ENCODE results near the gene BMPR1B. TPM values are rescaled to one million over a fixed set of nuclear protein-coding genes. Genes with fewer than 3 reads are reported as not detected.

The BMPR1B gene
- total RNA-seq, 1 experiment from 2014 or later: 7.1 TPM

- no peaks in the 10 kb centered on the region for H3K79me2 ChIP-seq (ENCODE audit: low read length)
- intact Hi-C loops (cut with micrococcal nuclease): no loop called here
- no peaks in the 10 kb centered on the region for H3K9me3 ChIP-seq (ENCODE audit: low read length)
- no peaks in the 10 kb centered on the region for H3K9me2 ChIP-seq (replicated peaks; ENCODE audit: low read length)
- peaks cover 5% of the 10 kb centered on the region for H3F3A ChIP-seq (ENCODE audit: low read length, unreplicated experiment)
- H3K36me3 ChIP-seq (ENCODE audit: low read depth, low read length): no peaks in the 10 kb centered on the region
- peaks cover 38% of the 10 kb centered on the region for H3K4me1 ChIP-seq (ENCODE audit: insufficient read depth, low read length)
- H3K27ac ChIP-seq (ENCODE audit: low read length): peak overlapping the region; percentile 75
- H3K27me3 ChIP-seq (ENCODE audit: low read length): no peaks in the 10 kb centered on the region
- no peak overlapping the region for H3K9ac ChIP-seq (ENCODE audit: low read length)
- CTCF ChIA-PET: no interaction called here
- no peak overlapping the region for H2AFZ ChIP-seq (ENCODE audit: low read length)
- TF ChIP-seq EZH2 (IDR thresholded peaks at IDR 0.05; ENCODE audit: low read length, unreplicated experiment) (no peak), CTCF (conservative IDR thresholded peaks at IDR 0.05; ENCODE audit: low read depth, low read length) (no peak)
- H3K4me3 ChIP-seq (ENCODE audit: low read length): no peak overlapping the region
- POLR2A ChIA-PET (ENCODE audit: unreplicated experiment): no interaction called here
- no peaks in the 10 kb centered on the region for H4K20me1 ChIP-seq (ENCODE audit: low read length)
- ATAC-seq (peak; percentile 27; the same call in 1 of the 2 replicates), DNase-seq (no peak)
- peak overlapping the region; percentile 39; the same call in 1 of the 2 replicates for H3K4me2 ChIP-seq (ENCODE audit: low read length)
- BruUV-seq (replicated peaks): no TSS peak
Measured at GRCh38 chr4:95108883-95109421, 351.2 kb downstream of the BMPR1B start.

DNA sequence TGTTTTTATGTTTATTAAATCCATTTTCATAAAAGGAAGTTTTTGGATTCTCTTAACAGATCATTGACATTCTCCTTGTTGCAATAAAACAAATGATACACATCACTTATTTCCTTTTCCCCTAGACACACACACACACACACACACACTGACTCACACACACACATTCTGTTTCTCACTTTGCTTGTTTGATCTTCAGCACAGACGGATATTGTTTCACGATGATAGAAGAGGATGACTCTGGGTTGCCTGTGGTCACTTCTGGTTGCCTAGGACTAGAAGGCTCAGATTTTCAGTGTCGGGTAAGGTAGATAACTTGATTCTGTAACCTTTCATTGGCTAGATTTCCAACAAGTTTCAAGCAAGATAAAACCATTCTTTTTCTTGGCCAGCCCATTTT, 356.8 kb downstream of the BMPR1B start:
- no peak overlapping the region for H3K4me2 ChIP-seq (ENCODE audit: low read length)
- no peak overlapping the region for H2AFZ ChIP-seq (ENCODE audit: low read length)
- BruUV-seq (replicated peaks): no TSS peak
- no peak overlapping the region for H3K9ac ChIP-seq (ENCODE audit: low read length)
- peak; percentile 58 for ATAC-seq
- no peaks in the 10 kb centered on the region for H3F3A ChIP-seq (ENCODE audit: low read length, unreplicated experiment)
- CTCF ChIA-PET: no interaction called here
- POLR2A ChIA-PET (ENCODE audit: unreplicated experiment): no interaction called here
- H3K36me3 ChIP-seq (ENCODE audit: low read depth, low read length): no peaks in the 10 kb centered on the region
- H4K20me1 ChIP-seq (ENCODE audit: low read length): no peaks in the 10 kb centered on the region
- no peaks in the 10 kb centered on the region for H3K9me2 ChIP-seq (replicated peaks; ENCODE audit: low read length)
- peaks cover 13% of the 10 kb centered on the region for H3K4me1 ChIP-seq (ENCODE audit: insufficient read depth, low read length)
- intact Hi-C loops (cut with micrococcal nuclease): no loop called here
- TF ChIP-seq EZH2phosphoT487 (IDR thresholded peaks at IDR 0.05; ENCODE audit: borderline replicate concordance, low read length) (no peak), EZH2 (IDR thresholded peaks at IDR 0.05; ENCODE audit: low read length, unreplicated experiment) (no peak)
- peak; percentile 65 for DNase-seq
- no peaks in the 10 kb centered on the region for H3K27me3 ChIP-seq (ENCODE audit: low read length)
- no peaks in the 10 kb centered on the region for H3K9me3 ChIP-seq (ENCODE audit: low read length)
- H3K4me3 ChIP-seq (ENCODE audit: low read length): no peak overlapping the region
- no peak overlapping the region for H3K27ac ChIP-seq (ENCODE audit: low read length)
- no peaks in the 10 kb centered on the region for H3K79me2 ChIP-seq (ENCODE audit: low read length)

DNA sequence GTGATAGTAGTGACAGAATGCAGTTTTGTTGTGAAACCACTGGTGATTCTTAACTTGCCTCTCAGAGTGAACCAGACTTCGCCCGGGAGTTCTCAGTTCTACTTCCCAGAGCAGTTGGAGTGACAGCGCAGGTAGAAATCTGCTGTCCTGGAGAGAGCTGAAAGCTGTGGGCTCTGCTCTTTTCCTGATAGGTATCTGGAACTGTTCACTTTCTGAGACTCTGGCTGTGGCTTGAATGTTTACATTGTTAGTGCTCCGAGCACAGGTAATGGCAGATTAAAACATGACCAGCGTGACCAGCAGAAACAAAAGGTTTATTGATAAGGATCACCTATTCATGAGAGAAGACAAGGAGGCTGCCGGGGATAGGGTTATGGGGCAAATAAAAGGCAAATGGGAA, 360.7 kb downstream of the BMPR1B start:
- Histone ChIP-seq H3K4me2 (ENCODE audit: low read length) (no peak overlapping the region), H3K9ac (ENCODE audit: low read length) (no peak overlapping the region), H3F3A (ENCODE audit: low read length, unreplicated experiment) (no peaks in the 10 kb centered on the region), H3K9me2 (replicated peaks; ENCODE audit: low read length) (no peaks in the 10 kb centered on the region), H4K20me1 (ENCODE audit: low read length) (no peaks in the 10 kb centered on the region), H3K36me3 (ENCODE audit: low read depth, low read length) (no peaks in the 10 kb centered on the region), H3K27me3 (ENCODE audit: low read length) (no peaks in the 10 kb centered on the region), H3K79me2 (ENCODE audit: low read length) (no peaks in the 10 kb centered on the region), H3K4me1 (ENCODE audit: insufficient read depth, low read length) (peaks cover 13% of the 10 kb centered on the region), H3K9me3 (ENCODE audit: low read length) (no peaks in the 10 kb centered on the region), H3K27ac (ENCODE audit: low read length) (no peak overlapping the region), H2AFZ (ENCODE audit: low read length) (no peak overlapping the region), H3K4me3 (ENCODE audit: low read length) (no peak overlapping the region)
- no peak for ATAC-seq
- POLR2A ChIA-PET (ENCODE audit: unreplicated experiment): no interaction called here
- TF ChIP-seq EZH2phosphoT487 (IDR thresholded peaks at IDR 0.05; ENCODE audit: borderline replicate concordance, low read length) (no peak), CTCF (conservative IDR thresholded peaks at IDR 0.05; ENCODE audit: low read depth, low read length) (no peak), EZH2 (IDR thresholded peaks at IDR 0.05; ENCODE audit: low read length, unreplicated experiment) (no peak)
- CTCF ChIA-PET: no interaction called here
- BruUV-seq (replicated peaks): no TSS peak
- no peak for DNase-seq
- intact Hi-C loops (cut with micrococcal nuclease): no loop called here

Data from PC-3 (cell line).